ENCODE measurements around the gene OR2AE1. TPM values are rescaled to one million over a fixed set of nuclear protein-coding genes. Genes with fewer than 3 reads are reported as not detected.
A peak's percentile ranks its signal among the peaks of the same experiment; 100 is the strongest.
"Not testable (repeated sequence)": the region's sequence is repeated elsewhere in the genome, so short reads cannot be mapped to it uniquely, and the experiment has no call there.

Gene OR2AE1
- not detected in 2 replicates for total RNA-seq (2014; rRNA removed; shearing (Covaris generic))
- not detected in 2 replicates for polyA plus RNA-seq (2015; cell fraction: cytosol; rRNA removed)
- polyA plus RNA-seq (2015; cell fraction: nucleus; rRNA removed), result not detected in 2 replicates

- DNase-seq (ENCODE audit: low read depth), result no peak
Observed at GRCh38 chr7:99876933-99877332, at the start of gene OR2AE1. TSS of gene OR2AE1 (minus strand) at chr7:99877033. CDS start at chr7:99877033, 0 bp downstream.

GRCh38 chr7:99926321-99926720 lies 49.5 kb upstream of the OR2AE1 start:
- no peak for DNase-seq (ENCODE audit: low read depth)

- no peak for DNase-seq (ENCODE audit: low read depth)
Observed at GRCh38 chr7:99923200-99923599, 46.4 kb upstream of the OR2AE1 start.

DNA sequence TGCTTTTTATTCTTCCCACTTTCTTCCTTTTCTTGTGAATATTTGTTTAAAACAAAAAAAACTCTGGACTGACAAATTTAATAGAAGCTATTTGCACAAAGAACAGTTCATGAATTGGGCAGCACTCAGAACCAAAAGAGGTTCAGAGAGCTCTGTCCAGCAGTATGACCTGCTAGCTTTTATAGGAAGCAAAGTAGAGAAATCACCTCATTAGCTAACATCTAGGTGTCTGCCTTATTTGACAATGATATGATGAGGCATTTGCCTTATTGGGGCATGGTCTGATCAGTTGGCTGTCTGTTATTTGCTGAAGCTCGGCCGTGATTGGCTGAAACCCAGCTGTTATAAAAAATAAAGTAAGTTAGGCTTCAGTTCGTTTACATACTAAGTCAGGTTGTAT lies 43.3 kb upstream of the OR2AE1 start:
- peak; percentile 15 for DNase-seq (ENCODE audit: low read depth)

- no peak for DNase-seq (ENCODE audit: low read depth)
Observed at GRCh38 chr7:99919814-99920112, 42.9 kb upstream of the OR2AE1 start.

GRCh38 chr7:99918959-99919813 lies 42.4 kb upstream of the OR2AE1 start, which contains the start of gene TRIM4:
TSS of gene TRIM4 (minus strand) at chr7:99919530. CDS start at chr7:99919401, 129 bp downstream.
- peak; percentile 92 for DNase-seq (ENCODE audit: low read depth)

GRCh38 chr7:99910976-99911375 lies 34.1 kb upstream of the OR2AE1 start:
- no peak for DNase-seq (ENCODE audit: low read depth)

- no peak for DNase-seq (ENCODE audit: low read depth)
Observed at GRCh38 chr7:99901581-99901980, 24.7 kb upstream of the OR2AE1 start.

GRCh38 chr7:99899830-99900519 lies 23.1 kb upstream of the OR2AE1 start:
- no peak for DNase-seq (ENCODE audit: low read depth)

DNA sequence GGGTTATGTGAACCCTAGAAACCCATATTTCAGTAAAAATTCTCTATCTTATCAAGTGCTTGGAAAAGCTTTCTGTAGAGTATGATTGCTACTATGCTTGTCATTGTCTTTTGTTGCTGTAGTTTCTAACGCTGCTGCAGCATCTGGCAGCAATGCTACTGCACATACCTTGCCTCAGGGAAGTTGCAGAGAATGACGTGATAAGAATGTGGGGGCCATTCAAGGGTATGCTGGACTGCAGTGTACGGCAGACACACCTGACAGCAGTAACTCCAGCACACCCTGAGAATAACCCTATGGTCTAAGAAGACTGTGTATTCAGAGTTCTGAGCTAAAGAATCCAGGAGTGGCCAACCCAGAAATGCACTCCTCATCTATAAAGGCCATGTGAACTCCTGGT lies 22.0 kb upstream of the OR2AE1 start:
- DNase-seq (ENCODE audit: low read depth), result no peak

GRCh38 chr7:99898023-99898357 lies 21.2 kb upstream of the OR2AE1 start:
- DNase-seq (ENCODE audit: low read depth), result no peak

DNA sequence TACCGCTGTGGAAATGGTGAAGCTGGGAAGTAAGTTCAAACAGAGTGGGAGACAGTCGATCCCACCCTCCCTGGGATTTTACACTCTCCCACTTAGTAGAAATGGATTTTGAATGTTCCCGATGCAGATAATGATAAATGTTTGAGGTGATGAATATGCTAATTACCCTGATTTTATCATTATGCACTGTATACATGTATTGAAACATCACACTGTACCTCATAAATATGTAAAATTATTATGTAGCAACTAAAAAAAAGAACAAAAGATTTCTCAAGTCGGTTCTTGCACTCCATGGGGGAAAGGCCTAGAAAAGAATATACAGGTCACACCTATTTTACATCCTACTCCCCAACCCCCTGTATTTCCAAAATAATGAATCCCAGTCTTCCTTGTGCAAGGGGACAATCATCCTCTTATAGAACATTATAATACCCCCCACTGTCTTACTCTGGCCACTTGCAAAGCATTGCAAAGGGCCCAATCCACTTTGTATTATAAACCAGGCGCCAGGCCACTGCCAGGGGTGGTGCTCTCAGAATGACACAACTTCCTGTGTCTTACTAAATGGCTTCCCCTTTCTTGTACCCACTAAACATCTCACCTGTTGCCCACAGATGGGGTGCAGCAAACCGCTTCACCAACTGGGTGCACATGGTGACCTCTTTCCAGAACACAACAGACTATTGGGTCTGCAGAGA lies 20.6 kb upstream of the OR2AE1 start:
- DNase-seq (ENCODE audit: low read depth), result no peak

- DNase-seq (ENCODE audit: low read depth), result no peak
Observed at GRCh38 chr7:99894738-99895137, 17.9 kb upstream of the OR2AE1 start.

DNA sequence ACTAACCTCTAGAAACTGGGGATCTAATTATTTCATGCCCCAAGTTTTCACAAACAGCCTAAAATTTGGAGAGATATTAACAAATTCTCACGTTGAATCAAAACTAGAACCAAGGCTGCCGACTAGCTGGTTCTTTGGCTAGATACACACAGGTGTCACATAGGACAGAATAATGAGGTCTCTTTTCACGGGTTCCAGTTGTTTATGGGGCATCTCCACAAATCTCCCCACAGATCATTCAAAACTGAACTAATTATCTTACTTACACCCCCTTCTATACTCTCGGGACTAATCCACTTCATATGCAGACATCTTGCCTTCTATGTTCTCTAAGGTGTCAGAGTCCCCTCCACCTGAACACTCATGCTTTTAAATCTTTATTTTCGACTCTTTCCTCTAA lies 16.4 kb upstream of the OR2AE1 start:
- no peak for DNase-seq (ENCODE audit: low read depth)

GRCh38 chr7:99890348-99890747 lies 13.5 kb upstream of the OR2AE1 start:
- DNase-seq (ENCODE audit: low read depth), result not testable (repeated sequence)

DNA sequence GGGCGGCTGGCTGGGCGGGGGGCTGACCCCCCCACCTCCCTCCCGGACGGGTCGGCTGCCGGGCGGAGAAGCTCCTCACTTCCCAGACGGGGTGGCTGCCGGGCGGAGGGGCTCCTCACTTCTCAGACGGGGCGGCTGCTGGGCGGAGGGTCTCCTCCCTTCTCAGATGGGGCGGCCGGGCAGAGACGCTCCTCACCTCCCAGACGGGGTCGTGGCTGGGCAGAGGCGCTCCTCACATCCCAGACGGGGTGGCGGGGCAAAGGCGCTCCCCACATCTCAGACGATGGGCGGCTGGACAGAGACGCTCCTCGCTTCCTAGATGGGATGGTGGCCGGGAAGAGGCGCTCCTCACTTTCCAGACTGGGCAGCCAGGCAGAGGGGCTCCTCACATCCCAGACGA lies 11.5 kb upstream of the OR2AE1 start:
- DNase-seq (ENCODE audit: low read depth), result not testable (repeated sequence)

- no peak for DNase-seq (ENCODE audit: low read depth)
Observed at GRCh38 chr7:99881370-99881769, 4.5 kb upstream of the OR2AE1 start.

DNA sequence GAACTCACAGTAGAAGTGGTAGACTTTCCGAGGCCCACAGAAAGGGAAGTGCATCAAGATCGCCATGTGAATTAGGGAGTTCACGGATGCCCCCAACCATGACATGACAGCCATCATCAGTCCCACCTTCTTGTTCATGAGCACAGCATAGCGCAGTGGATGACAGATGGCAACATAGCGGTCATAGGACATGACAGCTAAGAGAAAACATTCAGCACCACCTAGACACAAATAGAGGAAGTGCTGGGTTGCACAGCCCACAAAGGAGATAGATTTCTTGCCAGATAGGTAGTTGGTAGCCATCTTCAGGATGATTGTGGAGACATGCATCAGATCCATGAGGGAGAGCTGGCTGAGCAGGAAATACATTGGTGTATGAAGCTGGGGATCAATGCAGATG lies 342 bp downstream of the OR2AE1 start:
- peak; percentile 15 for DNase-seq (ENCODE audit: low read depth)

GRCh38 chr7:99868246-99868645 lies 8.6 kb downstream of the OR2AE1 start:
- DNase-seq (ENCODE audit: low read depth), result no peak

DNA sequence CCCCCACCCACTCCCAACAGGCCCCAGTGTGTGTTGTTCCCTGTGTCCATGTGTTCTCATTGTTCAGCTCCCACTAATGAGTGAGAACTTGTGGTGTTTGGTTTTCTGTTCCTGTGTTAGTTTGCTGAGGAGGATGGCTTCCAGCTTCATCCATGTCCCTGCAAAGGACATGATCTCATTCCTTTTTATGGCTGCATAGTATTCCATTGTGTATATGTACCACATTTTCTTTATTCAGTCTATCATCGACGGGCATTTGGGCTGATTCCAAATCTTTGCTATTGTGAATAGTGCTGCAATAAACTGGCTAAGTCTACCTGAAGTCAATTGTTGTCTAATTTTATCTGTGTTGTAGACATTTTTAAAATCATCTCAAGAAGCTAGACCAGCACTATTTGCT lies 9.4 kb downstream of the OR2AE1 start:
- not testable (repeated sequence) for DNase-seq (ENCODE audit: low read depth)

- no peak for DNase-seq (ENCODE audit: low read depth)
Observed at GRCh38 chr7:99863847-99864440, 12.9 kb downstream of the OR2AE1 start.
